ENCODE results near the gene PTPN13. TPM values are rescaled to one million over a fixed set of nuclear protein-coding genes. Genes with fewer than 3 reads are reported as not detected.

PTPN13 gene
- total RNA-seq, 1 experiment from 2014 or later: 12.1 TPM

- Histone ChIP-seq H3K27ac (ENCODE audit: low read length) (no peak overlapping the region), H3K36me3 (ENCODE audit: low read depth, low read length) (no peaks in the 10 kb centered on the region), H3K9ac (ENCODE audit: low read length) (no peak overlapping the region), H2AFZ (ENCODE audit: low read length) (no peak overlapping the region), H3K4me2 (ENCODE audit: low read length) (no peak overlapping the region), H3K27me3 (ENCODE audit: low read length) (no peaks in the 10 kb centered on the region), H3K79me2 (ENCODE audit: low read length) (no peaks in the 10 kb centered on the region), H3K4me3 (ENCODE audit: low read length) (no peak overlapping the region), H3K9me2 (replicated peaks; ENCODE audit: low read length) (no peaks in the 10 kb centered on the region), H3K9me3 (ENCODE audit: low read length) (no peaks in the 10 kb centered on the region), H3K4me1 (ENCODE audit: insufficient read depth, low read length) (no peaks in the 10 kb centered on the region), H4K20me1 (ENCODE audit: low read length) (no peaks in the 10 kb centered on the region), H3F3A (ENCODE audit: low read length, unreplicated experiment) (no peaks in the 10 kb centered on the region)
- ChIA-PET POLR2A (ENCODE audit: unreplicated experiment) (no interaction called here), CTCF (no interaction called here)
- intact Hi-C loops (cut with micrococcal nuclease): no loop called here
- BruUV-seq (replicated peaks): no TSS peak
- no peak for DNase-seq
- TF ChIP-seq CTCF (conservative IDR thresholded peaks at IDR 0.05; ENCODE audit: low read depth, low read length): no peak
- TF ChIP-seq EZH2phosphoT487 (IDR thresholded peaks at IDR 0.05; ENCODE audit: borderline replicate concordance, low read length): no peak
- TF ChIP-seq EZH2 (IDR thresholded peaks at IDR 0.05; ENCODE audit: low read length, unreplicated experiment): no peak
- no peak for ATAC-seq
These were observed 17.6 kb downstream of the PTPN13 start for GRCh38 chr4:86611757-86612156.

- Histone ChIP-seq H3K79me2 (ENCODE audit: low read length) (no peaks in the 10 kb centered on the region), H3K4me3 (ENCODE audit: low read length) (no peak overlapping the region), H4K20me1 (ENCODE audit: low read length) (no peaks in the 10 kb centered on the region), H3K9me2 (replicated peaks; ENCODE audit: low read length) (no peaks in the 10 kb centered on the region), H3K9ac (ENCODE audit: low read length) (no peak overlapping the region), H2AFZ (ENCODE audit: low read length) (no peak overlapping the region), H3K36me3 (ENCODE audit: low read depth, low read length) (no peaks in the 10 kb centered on the region), H3K4me2 (ENCODE audit: low read length) (no peak overlapping the region), H3F3A (ENCODE audit: low read length, unreplicated experiment) (no peaks in the 10 kb centered on the region), H3K27me3 (ENCODE audit: low read length) (no peaks in the 10 kb centered on the region), H3K9me3 (ENCODE audit: low read length) (no peaks in the 10 kb centered on the region), H3K27ac (ENCODE audit: low read length) (no peak overlapping the region), H3K4me1 (ENCODE audit: insufficient read depth, low read length) (no peaks in the 10 kb centered on the region)
- ChIA-PET POLR2A (ENCODE audit: unreplicated experiment) (no interaction called here), CTCF (no interaction called here)
- DNase-seq (no peak), ATAC-seq (no peak)
- intact Hi-C loops (cut with micrococcal nuclease): no loop called here
- TF ChIP-seq EZH2 (IDR thresholded peaks at IDR 0.05; ENCODE audit: low read length, unreplicated experiment) (no peak), CTCF (conservative IDR thresholded peaks at IDR 0.05; ENCODE audit: low read depth, low read length) (no peak), EZH2phosphoT487 (IDR thresholded peaks at IDR 0.05; ENCODE audit: borderline replicate concordance, low read length) (no peak)
- BruUV-seq (replicated peaks): no TSS peak
These were observed 19.6 kb downstream of the PTPN13 start for GRCh38 chr4:86613734-86614133.

GRCh38 chr4:86614865-86615264, 20.8 kb downstream of the PTPN13 start:
- Histone ChIP-seq H3K79me2 (ENCODE audit: low read length) (0 out of 2 replicates have a peak, but pooled peaks cover 5% of the 10 kb centered on the region), H3K27ac (ENCODE audit: low read length) (no peak overlapping the region), H3K9me2 (replicated peaks; ENCODE audit: low read length) (no peaks in the 10 kb centered on the region), H3K4me2 (ENCODE audit: low read length) (no peak overlapping the region), H3K36me3 (ENCODE audit: low read depth, low read length) (no peaks in the 10 kb centered on the region), H4K20me1 (ENCODE audit: low read length) (no peaks in the 10 kb centered on the region), H3K9ac (ENCODE audit: low read length) (no peak overlapping the region), H3K9me3 (ENCODE audit: low read length) (no peaks in the 10 kb centered on the region), H3K27me3 (ENCODE audit: low read length) (no peaks in the 10 kb centered on the region), H3F3A (ENCODE audit: low read length, unreplicated experiment) (no peaks in the 10 kb centered on the region), H3K4me1 (ENCODE audit: insufficient read depth, low read length) (no peaks in the 10 kb centered on the region), H2AFZ (ENCODE audit: low read length) (no peak overlapping the region), H3K4me3 (ENCODE audit: low read length) (no peak overlapping the region)
- BruUV-seq (replicated peaks): no TSS peak
- DNase-seq: no peak
- ChIA-PET POLR2A (ENCODE audit: unreplicated experiment) (no interaction called here), CTCF (no interaction called here)
- TF ChIP-seq CTCF (conservative IDR thresholded peaks at IDR 0.05; ENCODE audit: low read depth, low read length) (no peak), EZH2 (IDR thresholded peaks at IDR 0.05; ENCODE audit: low read length, unreplicated experiment) (no peak), EZH2phosphoT487 (IDR thresholded peaks at IDR 0.05; ENCODE audit: borderline replicate concordance, low read length) (no peak)
- ATAC-seq: no peak
- intact Hi-C loops (cut with micrococcal nuclease): no loop called here
